Measurements from ENCODE around the gene SPOPL. TPM values are rescaled to one million over a fixed set of nuclear protein-coding genes. Genes with fewer than 3 reads are reported as not detected.

Gene SPOPL
- total RNA-seq, 1 donor from 2014 or later, result 29.7 TPM

DNA sequence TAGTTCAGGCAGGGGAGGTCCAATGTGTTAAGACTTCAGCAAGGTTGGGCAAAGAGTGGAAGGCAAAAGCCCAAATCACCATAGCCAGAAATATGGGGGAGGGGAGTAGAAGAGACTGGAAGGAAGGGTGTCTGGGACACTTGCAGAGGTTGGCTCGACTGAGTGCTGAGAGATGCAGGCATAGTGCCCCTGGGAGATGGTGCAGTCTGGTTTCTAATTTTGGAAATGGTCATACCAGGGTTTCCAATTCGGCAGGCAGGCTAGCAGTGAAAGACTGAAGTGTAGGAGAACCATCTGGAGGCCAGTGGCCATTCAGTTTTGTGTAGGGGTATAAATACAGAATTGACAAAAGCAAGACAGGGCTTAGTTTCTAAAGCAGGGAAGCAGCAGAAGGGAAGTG is 6.2 kb upstream of the SPOPL start:
- peak overlapping the region; percentile 58 for H3K27ac Mint-ChIP-seq
- DNase-seq (ENCODE audit: low spot score, unreplicated experiment), result no peak
- TF ChIP-seq, protein P1, sequence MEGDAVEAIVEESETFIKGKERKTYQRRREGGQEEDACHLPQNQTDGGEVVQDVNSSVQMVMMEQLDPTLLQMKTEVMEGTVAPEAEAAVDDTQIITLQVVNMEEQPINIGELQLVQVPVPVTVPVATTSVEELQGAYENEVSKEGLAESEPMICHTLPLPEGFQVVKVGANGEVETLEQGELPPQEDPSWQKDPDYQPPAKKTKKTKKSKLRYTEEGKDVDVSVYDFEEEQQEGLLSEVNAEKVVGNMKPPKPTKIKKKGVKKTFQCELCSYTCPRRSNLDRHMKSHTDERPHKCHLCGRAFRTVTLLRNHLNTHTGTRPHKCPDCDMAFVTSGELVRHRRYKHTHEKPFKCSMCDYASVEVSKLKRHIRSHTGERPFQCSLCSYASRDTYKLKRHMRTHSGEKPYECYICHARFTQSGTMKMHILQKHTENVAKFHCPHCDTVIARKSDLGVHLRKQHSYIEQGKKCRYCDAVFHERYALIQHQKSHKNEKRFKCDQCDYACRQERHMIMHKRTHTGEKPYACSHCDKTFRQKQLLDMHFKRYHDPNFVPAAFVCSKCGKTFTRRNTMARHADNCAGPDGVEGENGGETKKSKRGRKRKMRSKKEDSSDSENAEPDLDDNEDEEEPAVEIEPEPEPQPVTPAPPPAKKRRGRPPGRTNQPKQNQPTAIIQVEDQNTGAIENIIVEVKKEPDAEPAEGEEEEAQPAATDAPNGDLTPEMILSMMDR (IDR thresholded peaks at IDR 0.05; ENCODE audit: unreplicated experiment), result no peak

DNA sequence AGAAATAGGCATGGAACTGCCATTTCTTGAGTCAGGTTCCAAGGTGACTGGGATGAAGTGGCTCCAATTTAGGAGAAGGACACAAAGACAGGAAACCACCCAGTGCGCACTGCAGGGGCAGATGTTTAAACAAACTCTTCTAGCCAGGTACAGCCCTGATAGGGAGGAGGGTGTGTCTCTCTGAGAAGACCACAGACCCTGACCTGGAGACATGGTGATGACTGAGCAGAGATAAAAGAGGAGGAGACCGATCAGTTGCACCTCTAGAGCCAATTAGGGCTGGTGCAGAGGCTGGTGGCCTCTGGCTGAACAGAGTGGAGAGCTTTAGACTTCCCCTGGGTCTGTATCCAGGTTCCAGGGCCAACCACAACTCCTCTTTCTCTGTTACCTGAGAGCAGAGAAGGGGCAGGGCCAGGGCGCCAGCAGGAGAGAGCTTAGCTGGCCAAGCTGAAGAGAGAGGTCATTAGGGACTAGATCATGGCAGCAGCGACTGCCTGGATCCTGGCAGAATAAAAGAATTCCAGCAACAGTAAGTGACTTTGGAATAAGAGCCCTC is 5.4 kb upstream of the SPOPL start:
- no peak overlapping the region for H3K4me3 Mint-ChIP-seq (ENCODE audit: low read depth)
- H3K27me3 Mint-ChIP-seq, result no peaks in the 10 kb centered on the region
- H3K9me3 Mint-ChIP-seq (ENCODE audit: low read depth), result no peaks in the 10 kb centered on the region
- H3K4me1 Mint-ChIP-seq (ENCODE audit: low read depth), result peaks cover 45% of the 10 kb centered on the region
- TF ChIP-seq, protein P1 (IDR thresholded peaks at IDR 0.05; ENCODE audit: unreplicated experiment), result no peak
- no peak overlapping the region for H3K27ac Mint-ChIP-seq
- no peak for DNase-seq (ENCODE audit: low spot score, unreplicated experiment)
- peaks cover 1% of the 10 kb centered on the region for H3K36me3 Mint-ChIP-seq (ENCODE audit: insufficient read depth)

More for the DNA sequence above, 6.2 kb upstream of the SPOPL start:
- Mint-ChIP-seq H3K4me3 (ENCODE audit: low read depth) (no peak overlapping the region), H3K36me3 (ENCODE audit: insufficient read depth) (peaks cover 1% of the 10 kb centered on the region), H3K27me3 (no peaks in the 10 kb centered on the region), H3K9me3 (ENCODE audit: low read depth) (no peaks in the 10 kb centered on the region), H3K4me1 (ENCODE audit: low read depth) (peaks cover 44% of the 10 kb centered on the region)

DNA sequence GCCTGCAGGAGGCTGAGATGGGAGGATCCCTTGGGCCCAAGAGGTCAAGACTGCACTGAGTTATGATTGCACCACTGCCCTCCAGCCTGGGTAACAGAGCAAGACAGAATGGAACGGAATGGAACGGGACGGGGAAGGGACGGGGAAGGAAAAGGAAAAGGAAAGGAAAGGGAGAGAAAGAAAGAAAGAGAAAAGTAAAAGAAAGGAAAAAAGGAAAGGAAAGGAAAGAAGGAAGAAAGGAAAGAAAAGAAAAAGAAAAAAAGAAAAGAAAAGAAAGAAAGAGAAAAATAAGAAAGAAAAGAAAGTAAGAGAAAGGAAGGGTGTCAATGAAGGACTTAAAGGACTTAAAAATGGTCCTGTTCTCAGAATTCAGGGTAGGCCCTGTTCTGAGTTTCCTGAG is 4.3 kb upstream of the SPOPL start:
- no peaks in the 10 kb centered on the region for H3K9me3 Mint-ChIP-seq (ENCODE audit: low read depth)
- H3K36me3 Mint-ChIP-seq (ENCODE audit: insufficient read depth), result peaks cover 1% of the 10 kb centered on the region
- TF ChIP-seq, protein P1 (IDR thresholded peaks at IDR 0.05; ENCODE audit: unreplicated experiment), result no peak
- no peak overlapping the region for H3K27ac Mint-ChIP-seq
- DNase-seq (ENCODE audit: low spot score, unreplicated experiment), result no peak
- peaks cover 38% of the 10 kb centered on the region for H3K4me1 Mint-ChIP-seq (ENCODE audit: low read depth)
- H3K4me3 Mint-ChIP-seq (ENCODE audit: low read depth), result no peak overlapping the region
- no peaks in the 10 kb centered on the region for H3K27me3 Mint-ChIP-seq

DNA sequence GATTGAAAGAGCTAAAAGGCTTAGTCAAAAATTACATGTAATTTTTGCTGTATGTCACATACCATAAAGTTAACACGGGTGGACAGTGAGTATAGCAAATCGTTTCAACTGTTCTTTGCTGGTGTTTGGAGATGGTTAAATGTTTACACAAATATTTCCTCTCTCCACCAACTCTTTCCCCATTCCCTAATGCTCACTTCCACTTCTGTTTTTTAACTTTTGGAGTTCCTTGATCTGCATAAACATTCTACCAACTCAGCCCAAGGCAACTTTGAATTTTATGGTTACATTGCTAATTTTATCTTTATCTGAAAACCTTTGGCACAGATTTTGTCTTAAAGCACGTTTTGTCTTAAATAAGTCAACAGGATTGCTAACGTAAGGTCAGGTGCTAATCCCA is 1.9 kb upstream of the SPOPL start:
- DNase-seq (ENCODE audit: low spot score, unreplicated experiment), result no peak
- Mint-ChIP-seq H3K27ac (peak overlapping the region; percentile 11), H3K27me3 (no peaks in the 10 kb centered on the region), H3K4me3 (ENCODE audit: low read depth) (no peak overlapping the region), H3K36me3 (ENCODE audit: insufficient read depth) (peaks cover 1% of the 10 kb centered on the region), H3K9me3 (ENCODE audit: low read depth) (no peaks in the 10 kb centered on the region), H3K4me1 (ENCODE audit: low read depth) (peaks cover 37% of the 10 kb centered on the region)
- TF ChIP-seq, protein P1 (IDR thresholded peaks at IDR 0.05; ENCODE audit: unreplicated experiment), result no peak

DNA sequence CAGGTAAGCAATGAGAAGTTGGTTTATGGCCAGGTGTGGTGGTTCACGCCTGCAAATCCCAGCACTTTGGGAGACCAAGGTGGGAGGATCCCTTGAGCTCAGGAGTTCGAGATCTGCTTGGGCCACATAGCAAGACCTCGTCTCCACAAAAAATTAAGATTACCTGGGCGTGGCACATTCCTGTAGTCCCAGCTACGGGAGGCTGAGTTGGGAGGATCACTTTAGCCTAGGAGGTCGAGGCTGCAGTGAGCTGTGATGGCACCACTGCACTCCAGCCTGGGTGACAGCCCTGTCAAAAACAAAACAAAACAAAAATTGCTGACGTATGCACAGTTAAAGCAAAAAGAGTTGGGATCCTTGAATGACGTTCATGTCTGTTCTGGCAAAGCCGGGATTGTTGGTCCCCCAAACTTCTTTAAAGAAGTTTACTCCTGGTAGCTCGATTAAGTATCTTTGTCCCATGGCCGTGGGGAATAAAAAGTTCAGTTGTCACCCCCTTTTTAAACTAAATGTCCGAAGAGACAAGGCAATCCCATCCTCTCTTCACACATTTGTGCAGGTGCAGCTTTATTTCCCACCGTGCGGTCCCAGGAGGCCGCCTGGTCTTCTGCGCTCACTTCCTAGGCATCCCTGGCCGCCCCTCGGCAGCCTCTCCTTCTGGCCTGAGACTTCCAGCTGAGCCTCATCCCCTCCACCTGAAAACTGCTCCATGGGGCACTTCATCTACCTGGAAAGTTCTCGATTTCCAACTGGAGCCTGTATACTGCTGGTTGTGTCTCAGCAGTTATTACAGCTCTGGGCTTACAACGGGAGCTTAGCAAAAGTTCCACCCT is 762 bp upstream of the SPOPL start:
- Mint-ChIP-seq H3K36me3 (ENCODE audit: insufficient read depth) (no peaks in the 10 kb centered on the region), H3K9me3 (ENCODE audit: low read depth) (no peaks in the 10 kb centered on the region), H3K27ac (peak overlapping the region; percentile 97), H3K4me1 (ENCODE audit: low read depth) (peaks cover 31% of the 10 kb centered on the region), H3K4me3 (ENCODE audit: low read depth) (peak overlapping the region; percentile 90), H3K27me3 (no peaks in the 10 kb centered on the region)
- DNase-seq (ENCODE audit: low spot score, unreplicated experiment), result no peak
- TF ChIP-seq, protein P1 (IDR thresholded peaks at IDR 0.05; ENCODE audit: unreplicated experiment), result no peak

Measured in progenitor cell of endocrine pancreas (in vitro differentiated cells).